HG02571 (cell line): Measurements from ENCODE around the gene POLR3H.
"Not testable (repeated sequence)": the region's sequence is repeated elsewhere in the genome, so short reads cannot be mapped to it uniquely, and the experiment has no call there.

ENCODE experiments used
- ATAC-seq: cut with Tn5 transposase; IDR thresholded peaks from one replicate; pipeline ENCODE4 v1.9.1; 2021; ENCODE audit warnings: mild to moderate bottlenecking, moderate library complexity; ENCODE audit not compliant: unreplicated experiment

The POLR3H gene

DNA sequence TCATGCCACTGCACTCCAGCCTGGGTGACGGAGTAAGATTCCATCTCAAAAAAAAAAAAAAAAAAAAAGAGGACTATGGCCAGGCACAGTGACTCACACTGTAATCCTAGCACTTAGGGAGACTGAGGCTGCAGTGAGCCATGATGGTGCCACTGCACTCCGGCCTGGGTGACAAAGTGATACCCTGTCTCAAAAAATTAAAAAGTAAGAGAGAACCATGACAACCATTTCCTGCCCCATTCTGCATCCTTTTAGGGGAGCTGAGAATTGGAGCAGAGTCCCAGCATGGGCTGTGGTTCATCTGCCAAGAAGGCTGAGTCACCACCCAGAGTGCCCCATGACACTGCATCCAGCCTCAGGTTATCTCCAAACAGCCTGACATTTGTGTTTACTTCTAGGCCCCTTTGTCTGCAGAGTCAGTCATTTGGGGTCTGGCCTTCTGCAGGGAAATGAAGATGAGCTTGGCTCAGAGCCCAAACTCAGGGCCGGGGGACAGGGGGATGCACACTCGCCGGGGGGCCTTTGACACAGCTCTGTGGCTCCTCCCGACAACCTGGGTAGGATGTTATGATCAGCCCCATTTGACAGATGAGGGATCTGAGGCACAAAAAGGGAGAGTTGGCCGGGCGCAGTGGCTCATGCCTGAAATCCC, 21.3 kb upstream of the POLR3H start:
- no peak for ATAC-seq

DNA sequence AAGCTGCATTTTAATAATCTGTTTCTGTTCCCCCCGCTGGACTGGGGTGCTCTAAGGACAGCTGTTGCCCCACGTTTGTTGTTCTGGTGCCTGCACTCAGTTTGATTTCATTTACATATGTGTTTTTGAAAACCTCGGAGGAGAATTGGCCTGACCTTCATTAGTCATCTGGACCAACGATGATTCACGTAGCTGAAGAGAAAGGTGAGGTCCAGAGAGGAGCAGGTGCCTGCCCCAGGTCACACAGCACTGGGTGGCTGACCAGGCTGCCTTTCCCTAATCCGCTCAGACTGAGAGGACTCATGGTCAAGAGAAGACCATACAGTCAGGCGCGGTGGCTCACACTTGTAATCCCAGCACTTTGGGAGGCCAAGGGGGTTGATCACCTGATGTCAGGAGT, 20.3 kb upstream of the POLR3H start:
- ATAC-seq, result no peak

- ATAC-seq, result no peak
These were observed 18.9 kb upstream of the POLR3H start for GRCh38 chr22:41563051-41563711.

DNA sequence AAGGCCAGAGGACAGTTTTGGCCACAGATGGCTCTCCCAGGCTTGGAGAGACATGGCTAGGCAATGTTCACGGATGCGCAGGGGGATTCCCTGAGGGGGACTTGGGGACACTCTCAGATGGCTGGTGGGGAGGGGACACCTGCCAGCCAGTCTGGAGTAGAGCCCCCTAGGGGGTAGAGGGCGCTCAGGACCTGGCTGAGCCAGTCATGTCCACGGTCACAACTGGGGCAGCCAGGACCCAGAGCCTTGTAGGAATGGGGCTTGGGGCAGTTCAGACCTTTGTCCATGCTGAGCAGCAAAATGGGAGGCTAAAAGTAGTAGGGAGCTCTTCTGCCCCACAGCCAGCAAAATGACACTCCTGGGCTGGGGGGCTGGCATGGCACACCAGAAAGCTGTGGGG, 18.2 kb upstream of the POLR3H start:
- ATAC-seq, result no peak

- no peak for ATAC-seq
These were observed 17.5 kb upstream of the POLR3H start for GRCh38 chr22:41561788-41562187.

DNA sequence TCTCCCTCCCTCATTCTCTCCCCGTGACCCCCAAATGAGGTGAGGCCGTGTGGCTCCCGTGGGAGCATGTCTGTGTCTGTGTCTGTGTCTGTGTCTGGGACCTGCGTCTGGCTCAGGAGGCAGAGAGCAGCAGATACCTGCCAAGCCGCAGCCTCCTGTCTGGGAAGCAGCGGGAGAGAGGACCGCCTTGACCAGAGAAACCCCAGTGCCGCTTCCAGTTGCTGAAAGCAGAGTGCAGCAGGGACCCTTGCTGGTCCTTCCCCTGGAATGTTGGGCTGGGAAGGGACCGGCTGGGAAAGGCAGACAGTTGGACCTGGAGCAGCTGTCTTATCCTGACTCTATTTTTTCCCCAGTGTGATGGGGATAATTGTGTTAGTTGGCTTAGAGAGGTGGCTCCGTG, 17.1 kb upstream of the POLR3H start:
- ATAC-seq, result no peak

- no peak for ATAC-seq
These were observed 15.8 kb upstream of the POLR3H start for GRCh38 chr22:41560095-41560471.

GRCh38 chr22:41558241-41558630, 14.0 kb upstream of the POLR3H start:
- ATAC-seq, result not testable (repeated sequence)

GRCh38 chr22:41557401-41558240, 13.4 kb upstream of the POLR3H start:
- ATAC-seq, result no peak

GRCh38 chr22:41556561-41556960, 12.3 kb upstream of the POLR3H start:
- no peak for ATAC-seq

DNA sequence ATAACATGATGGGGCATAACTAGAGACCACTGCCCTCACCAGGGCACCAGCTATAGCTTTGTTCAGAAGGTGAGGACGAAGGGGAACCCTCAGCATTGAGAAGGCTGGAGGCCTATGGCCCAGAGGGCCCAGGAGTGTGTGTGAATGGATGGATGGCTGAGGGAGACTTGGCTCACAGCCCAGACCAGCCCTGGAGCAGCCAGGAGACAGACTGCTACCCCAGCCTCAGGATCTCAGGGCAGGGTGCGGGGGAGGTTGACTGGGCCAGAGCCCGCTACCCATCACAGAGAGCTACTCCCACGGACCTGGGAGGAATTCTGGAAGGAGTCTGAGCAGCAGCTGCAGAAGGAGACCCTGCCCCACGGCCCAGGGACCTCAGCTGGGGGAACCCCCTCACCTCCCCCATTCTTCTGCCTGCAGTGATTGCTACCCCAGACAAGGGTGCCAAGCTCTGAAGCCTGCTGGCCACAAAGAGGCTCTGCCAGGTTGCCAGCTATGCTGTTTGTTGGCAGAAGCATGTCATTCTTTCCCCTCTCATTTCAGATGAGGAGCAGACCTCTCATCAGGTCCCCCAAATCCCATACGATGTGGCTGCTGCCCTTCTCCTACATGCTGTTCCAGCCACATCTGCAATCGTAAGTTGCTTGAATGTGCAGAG, 11.2 kb upstream of the POLR3H start:
- ATAC-seq, result no peak

GRCh38 chr22:41551877-41552582, 7.8 kb upstream of the POLR3H start:
- ATAC-seq, result no peak

- ATAC-seq, result no peak
These were observed 6.8 kb upstream of the POLR3H start for GRCh38 chr22:41550952-41551491.

DNA sequence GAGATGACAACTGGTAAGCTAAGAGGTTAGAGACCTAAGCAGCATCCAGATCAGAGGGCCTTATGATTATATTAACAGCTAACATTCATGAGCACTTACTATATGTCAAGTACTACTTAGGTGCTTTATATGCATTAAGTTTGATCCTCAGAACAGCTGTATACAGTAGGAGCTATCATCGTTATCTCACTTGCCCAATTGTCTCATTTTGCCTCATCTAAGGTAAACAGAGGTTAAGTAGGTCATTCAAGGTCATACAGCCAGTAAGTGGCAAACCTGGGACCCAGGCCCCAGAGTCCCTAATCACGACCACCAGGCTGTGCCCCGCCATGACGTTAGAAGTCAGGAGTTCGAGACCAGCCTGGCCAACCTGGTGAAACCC, 4.6 kb upstream of the POLR3H start:
- no peak for ATAC-seq

- ATAC-seq, result no peak
These were observed 604 bp upstream of the POLR3H start for GRCh38 chr22:41544671-41545476.

DNA sequence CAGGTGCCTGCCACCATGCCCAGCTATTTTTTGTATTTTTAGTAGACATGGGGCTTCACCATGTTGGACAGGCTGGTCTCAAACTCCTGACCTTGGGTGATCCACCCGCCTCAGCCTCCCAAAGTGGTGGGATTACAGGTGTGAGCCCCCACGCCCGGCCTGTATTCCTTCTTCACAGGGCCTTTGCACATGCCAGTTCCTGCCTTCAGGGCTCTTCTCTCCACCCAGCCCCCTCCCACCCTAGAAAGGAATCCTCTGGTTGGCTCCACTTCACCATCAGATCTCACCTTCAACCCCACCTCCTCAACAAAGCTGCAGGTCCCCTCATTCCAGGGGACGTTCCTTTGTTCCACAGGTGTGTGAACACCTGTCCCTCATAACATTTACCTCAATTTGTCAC, 2.0 kb downstream of the POLR3H start:
- no peak for ATAC-seq

GRCh38 chr22:41541484-41541883, 2.8 kb downstream of the POLR3H start:
- no peak for ATAC-seq

DNA sequence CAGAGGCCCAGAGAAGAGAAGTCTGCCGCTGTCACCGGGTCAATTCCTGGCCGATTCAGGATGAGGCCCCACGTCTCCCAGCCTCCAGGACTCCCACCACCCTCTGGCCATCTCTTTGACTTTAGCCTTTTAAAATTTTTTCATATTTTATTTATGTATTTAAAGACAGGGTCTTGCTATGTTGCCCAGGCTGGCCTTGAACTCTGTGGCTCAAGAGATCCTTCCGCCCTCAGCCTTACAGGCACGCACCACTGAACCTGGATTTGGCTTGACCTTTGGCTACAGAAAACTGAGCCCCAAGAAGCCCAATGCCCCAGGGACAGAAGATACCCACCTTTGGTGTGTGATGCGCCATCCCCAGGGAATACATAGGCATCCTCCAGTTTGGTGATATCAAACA, 3.9 kb downstream of the POLR3H start:
- no peak for ATAC-seq

GRCh38 chr22:41540006-41540315, 4.3 kb downstream of the POLR3H start:
- ATAC-seq, result no peak
